Measurements from ENCODE around the gene NEDD9.

DNA sequence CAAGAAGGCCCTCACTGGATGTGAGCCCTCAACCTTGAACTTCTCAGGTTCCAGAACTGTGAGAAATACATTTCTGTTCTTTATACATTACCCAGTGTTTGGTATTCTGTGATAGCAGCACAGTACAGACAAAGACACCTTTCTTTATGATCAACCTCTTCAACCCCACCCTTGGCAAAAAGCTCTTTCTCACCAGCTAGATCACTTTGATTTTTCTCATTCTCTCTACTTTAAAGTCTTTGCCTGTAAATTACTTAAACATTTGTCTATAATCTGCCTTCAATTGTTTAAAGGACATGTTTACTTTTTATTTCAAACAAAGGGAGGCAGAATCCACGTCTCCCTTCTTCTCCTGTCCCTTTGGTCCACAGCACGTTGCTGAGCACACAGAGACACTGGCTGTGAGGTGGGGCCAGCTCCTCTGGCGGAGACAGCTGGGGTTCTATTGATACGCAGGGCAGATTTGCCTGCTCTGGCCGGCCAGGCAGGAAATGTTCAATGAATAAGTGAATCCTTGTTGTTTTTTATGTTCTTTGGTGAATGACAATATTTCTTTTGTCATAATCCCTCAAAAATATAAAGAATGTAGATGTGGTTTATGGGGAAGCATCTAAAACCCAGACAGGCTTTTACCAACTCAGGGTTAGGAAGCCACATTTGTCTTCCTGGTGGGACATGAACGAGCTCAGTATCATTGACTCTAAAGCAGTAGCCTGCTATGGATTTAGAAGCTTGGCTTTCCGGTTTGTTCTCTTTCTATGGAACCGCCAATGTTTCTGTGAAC lies 52.9 kb downstream of the NEDD9 start:
- TF ChIP-seq, protein P1, sequence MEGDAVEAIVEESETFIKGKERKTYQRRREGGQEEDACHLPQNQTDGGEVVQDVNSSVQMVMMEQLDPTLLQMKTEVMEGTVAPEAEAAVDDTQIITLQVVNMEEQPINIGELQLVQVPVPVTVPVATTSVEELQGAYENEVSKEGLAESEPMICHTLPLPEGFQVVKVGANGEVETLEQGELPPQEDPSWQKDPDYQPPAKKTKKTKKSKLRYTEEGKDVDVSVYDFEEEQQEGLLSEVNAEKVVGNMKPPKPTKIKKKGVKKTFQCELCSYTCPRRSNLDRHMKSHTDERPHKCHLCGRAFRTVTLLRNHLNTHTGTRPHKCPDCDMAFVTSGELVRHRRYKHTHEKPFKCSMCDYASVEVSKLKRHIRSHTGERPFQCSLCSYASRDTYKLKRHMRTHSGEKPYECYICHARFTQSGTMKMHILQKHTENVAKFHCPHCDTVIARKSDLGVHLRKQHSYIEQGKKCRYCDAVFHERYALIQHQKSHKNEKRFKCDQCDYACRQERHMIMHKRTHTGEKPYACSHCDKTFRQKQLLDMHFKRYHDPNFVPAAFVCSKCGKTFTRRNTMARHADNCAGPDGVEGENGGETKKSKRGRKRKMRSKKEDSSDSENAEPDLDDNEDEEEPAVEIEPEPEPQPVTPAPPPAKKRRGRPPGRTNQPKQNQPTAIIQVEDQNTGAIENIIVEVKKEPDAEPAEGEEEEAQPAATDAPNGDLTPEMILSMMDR (IDR thresholded peaks at IDR 0.05) = no peak
- TF ChIP-seq EP300 (IDR thresholded peaks at IDR 0.05) = no peak
- TF ChIP-seq POLR2A (IDR thresholded peaks at IDR 0.05) = no peak

All from upper lobe of left lung (tissue), 4 donors.